ENCODE measurements around the gene CELSR1.

Gene CELSR1

DNA sequence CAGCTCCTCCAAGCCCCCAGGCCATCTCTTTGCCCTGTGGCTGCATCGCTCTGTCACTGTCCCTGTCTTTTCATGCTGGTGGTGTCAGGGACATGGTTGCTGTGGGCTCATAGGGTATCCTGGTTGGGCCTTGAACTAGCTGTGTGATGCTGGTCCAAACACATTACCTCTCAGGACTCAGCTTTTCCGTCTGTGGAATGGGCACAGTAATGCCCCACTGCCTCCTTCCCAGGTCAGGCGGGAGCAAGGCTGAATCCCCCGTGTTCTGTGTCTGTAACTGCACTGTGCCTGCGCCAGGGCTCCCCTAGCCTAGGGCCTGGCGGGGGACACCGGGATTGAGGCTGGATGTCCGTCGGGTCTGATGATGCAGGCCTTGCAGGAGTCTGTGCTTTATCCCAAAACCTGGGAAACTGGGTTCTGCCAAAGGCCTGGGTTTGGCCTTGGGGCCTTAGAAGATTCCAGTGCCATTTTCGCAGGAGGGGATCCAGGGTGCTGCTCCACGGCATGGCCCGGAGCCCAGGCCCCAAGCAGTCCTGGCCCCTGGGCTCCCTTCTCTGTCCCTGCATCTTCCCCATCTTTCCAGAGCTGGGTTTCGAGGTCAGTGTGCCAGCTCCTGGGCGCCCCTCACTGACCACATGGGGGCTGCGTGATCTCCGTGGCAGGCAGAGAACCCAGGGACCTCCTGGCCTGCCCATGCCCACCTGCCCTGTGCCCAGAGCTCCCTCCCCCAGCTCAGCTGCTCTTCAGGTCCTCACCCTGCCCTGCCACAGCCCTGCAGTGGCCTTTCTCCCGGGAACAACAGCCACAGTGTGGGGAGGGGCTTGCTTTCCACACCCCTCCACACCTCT, 32.7 kb upstream of the CELSR1 start:
- Histone ChIP-seq H3K27me3 (ENCODE audit: insufficient read depth, low read length) (peaks cover 3% of the 10 kb centered on the region), H3K4me1 (ENCODE audit: insufficient read depth, low read length) (no peaks in the 10 kb centered on the region), H3K4me3 (ENCODE audit: low read length) (no peak overlapping the region), H3K36me3 (ENCODE audit: insufficient read depth, low read length) (no peaks in the 10 kb centered on the region), H2AFZ (ENCODE audit: low read depth, low read length) (no peak overlapping the region), H3K9me3 (ENCODE audit: low read length) (peaks cover 8% of the 10 kb centered on the region)

GRCh38 chr22:46569055-46569847, 31.8 kb upstream of the CELSR1 start:
- peaks cover 2% of the 10 kb centered on the region for H3K4me1 ChIP-seq (ENCODE audit: insufficient read depth, low read length)

DNA sequence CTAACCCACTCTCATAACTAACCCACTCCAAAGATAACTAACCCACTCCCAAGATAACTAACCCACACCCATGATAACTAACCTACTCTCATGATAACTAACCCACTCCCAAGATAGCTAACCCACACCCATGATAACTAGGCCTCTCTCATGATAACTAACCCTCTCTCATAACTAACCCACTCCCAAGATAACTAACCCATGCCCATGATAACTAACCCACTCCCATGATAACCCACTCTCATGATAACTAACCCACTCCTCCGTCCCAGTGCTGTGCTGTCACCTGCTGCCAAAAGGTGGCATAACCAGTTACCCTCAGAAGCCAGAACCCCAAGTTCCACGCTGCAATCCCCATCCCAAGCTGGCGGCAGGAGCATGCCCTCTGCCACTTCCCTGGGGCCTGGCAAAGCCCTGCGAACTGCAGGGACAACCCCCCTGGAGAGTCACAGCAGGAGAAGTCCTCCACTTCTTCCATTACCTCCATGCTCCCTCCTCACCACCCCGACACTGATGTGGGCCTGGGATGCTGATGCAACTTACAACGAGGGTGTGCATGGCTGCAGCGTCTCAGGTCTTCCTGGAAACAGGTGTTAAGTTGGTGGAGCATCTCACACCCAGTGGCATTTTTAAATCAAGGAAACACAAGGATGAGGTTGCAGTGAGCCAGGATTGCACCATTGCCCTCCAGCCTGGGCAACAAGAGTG, 30.8 kb upstream of the CELSR1 start:
- Histone ChIP-seq H3K4me3 (ENCODE audit: low read length) (no peak overlapping the region), H3K36me3 (ENCODE audit: insufficient read depth, low read length) (no peaks in the 10 kb centered on the region), H3K9me3 (ENCODE audit: low read length) (peaks cover 8% of the 10 kb centered on the region), H3K4me1 (ENCODE audit: insufficient read depth, low read length) (peaks cover 11% of the 10 kb centered on the region), H2AFZ (ENCODE audit: low read depth, low read length) (no peak overlapping the region), H3K27me3 (ENCODE audit: insufficient read depth, low read length) (peaks cover 3% of the 10 kb centered on the region)

More at GRCh38 chr22:46569055-46569847, 31.8 kb upstream of the CELSR1 start:
- Histone ChIP-seq H3K36me3 (ENCODE audit: insufficient read depth, low read length) (no peaks in the 10 kb centered on the region), H2AFZ (ENCODE audit: low read depth, low read length) (no peak overlapping the region), H3K9me3 (ENCODE audit: low read length) (peaks cover 8% of the 10 kb centered on the region), H3K4me3 (ENCODE audit: low read length) (no peak overlapping the region), H3K27me3 (ENCODE audit: insufficient read depth, low read length) (peaks cover 3% of the 10 kb centered on the region)

DNA sequence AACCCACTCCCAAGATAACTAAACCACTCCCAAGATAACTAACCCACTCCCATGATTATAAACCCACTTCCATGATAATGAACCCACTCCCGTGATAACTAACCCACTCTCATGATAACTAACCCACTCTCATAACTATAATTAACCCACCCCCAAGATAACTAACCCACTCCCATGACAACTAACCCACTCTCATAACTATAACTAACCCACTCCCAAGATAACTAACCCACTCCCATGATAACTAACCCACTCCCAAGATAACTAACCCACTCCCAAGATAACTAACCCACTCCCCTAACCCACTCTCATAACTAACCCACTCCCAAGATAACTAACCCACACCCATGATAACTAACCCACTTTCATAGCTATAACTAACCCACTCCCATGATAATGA, 30.1 kb upstream of the CELSR1 start:
- peaks cover 3% of the 10 kb centered on the region for H3K27me3 ChIP-seq (ENCODE audit: insufficient read depth, low read length)
- H3K4me3 ChIP-seq (ENCODE audit: low read length): no peak overlapping the region

DNA sequence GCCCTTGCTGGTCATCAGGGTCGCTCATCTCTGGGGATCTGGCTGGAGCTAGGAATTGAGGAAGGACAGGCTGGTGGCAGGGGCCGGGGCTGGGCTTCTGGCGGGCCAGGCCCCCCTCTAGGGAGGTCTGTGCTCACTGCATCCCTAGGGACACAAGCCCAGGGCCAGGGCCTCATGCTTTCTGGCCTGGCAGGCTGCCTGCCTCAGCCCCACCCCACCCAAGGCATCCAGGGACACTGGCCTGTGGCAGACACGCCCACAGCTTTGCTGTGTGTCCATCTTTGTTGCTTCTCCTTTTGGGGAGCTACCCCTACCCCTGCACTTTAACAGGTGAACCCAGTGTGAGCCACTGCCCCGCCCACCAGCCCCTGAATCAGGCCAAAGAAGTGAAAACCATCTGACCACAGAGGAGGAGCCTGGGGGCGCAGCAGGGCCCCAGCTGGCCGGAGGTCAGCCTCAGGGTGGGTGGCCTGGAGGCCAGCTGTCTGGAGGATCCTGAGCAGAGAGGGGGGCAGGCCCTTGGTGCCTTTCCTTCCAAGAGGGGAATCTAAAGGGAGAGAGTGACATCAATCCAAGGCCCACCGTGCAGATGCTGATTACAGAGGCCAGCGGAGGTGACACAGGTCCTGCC, 26.8 kb upstream of the CELSR1 start:
- H2AFZ ChIP-seq (ENCODE audit: low read depth, low read length): peak overlapping the region; percentile 21
- no peak overlapping the region for H3K4me3 ChIP-seq (ENCODE audit: low read length)

More for the DNA sequence above, 30.1 kb upstream of the CELSR1 start:
- Histone ChIP-seq H2AFZ (ENCODE audit: low read depth, low read length) (no peak overlapping the region), H3K9me3 (ENCODE audit: low read length) (peaks cover 8% of the 10 kb centered on the region), H3K4me1 (ENCODE audit: insufficient read depth, low read length) (peaks cover 11% of the 10 kb centered on the region), H3K36me3 (ENCODE audit: insufficient read depth, low read length) (no peaks in the 10 kb centered on the region)

GRCh38 chr22:46563381-46564083, 26.1 kb upstream of the CELSR1 start:
- peak overlapping the region; percentile 21 for H2AFZ ChIP-seq (ENCODE audit: low read depth, low read length)
- no peaks in the 10 kb centered on the region for H3K27me3 ChIP-seq (ENCODE audit: insufficient read depth, low read length)
- H3K36me3 ChIP-seq (ENCODE audit: insufficient read depth, low read length): no peaks in the 10 kb centered on the region
- no peak overlapping the region for H3K4me3 ChIP-seq (ENCODE audit: low read length)
- no peaks in the 10 kb centered on the region for H3K9me3 ChIP-seq (ENCODE audit: low read length)
- H3K4me1 ChIP-seq (ENCODE audit: insufficient read depth, low read length): peaks cover 11% of the 10 kb centered on the region

More for the DNA sequence above, 26.8 kb upstream of the CELSR1 start:
- Histone ChIP-seq H3K36me3 (ENCODE audit: insufficient read depth, low read length) (no peaks in the 10 kb centered on the region), H3K4me1 (ENCODE audit: insufficient read depth, low read length) (peaks cover 11% of the 10 kb centered on the region), H3K9me3 (ENCODE audit: low read length) (no peaks in the 10 kb centered on the region), H3K27me3 (ENCODE audit: insufficient read depth, low read length) (no peaks in the 10 kb centered on the region)

GRCh38 chr22:46561435-46561905, 24.1 kb upstream of the CELSR1 start:
- Histone ChIP-seq H3K9me3 (ENCODE audit: low read length) (peaks cover 5% of the 10 kb centered on the region), H3K4me3 (ENCODE audit: low read length) (peak overlapping the region; percentile 32), H2AFZ (ENCODE audit: low read depth, low read length) (peak overlapping the region; percentile 13), H3K4me1 (ENCODE audit: insufficient read depth, low read length) (peaks cover 11% of the 10 kb centered on the region), H3K27me3 (ENCODE audit: insufficient read depth, low read length) (peaks cover 3% of the 10 kb centered on the region), H3K36me3 (ENCODE audit: insufficient read depth, low read length) (no peaks in the 10 kb centered on the region)

DNA sequence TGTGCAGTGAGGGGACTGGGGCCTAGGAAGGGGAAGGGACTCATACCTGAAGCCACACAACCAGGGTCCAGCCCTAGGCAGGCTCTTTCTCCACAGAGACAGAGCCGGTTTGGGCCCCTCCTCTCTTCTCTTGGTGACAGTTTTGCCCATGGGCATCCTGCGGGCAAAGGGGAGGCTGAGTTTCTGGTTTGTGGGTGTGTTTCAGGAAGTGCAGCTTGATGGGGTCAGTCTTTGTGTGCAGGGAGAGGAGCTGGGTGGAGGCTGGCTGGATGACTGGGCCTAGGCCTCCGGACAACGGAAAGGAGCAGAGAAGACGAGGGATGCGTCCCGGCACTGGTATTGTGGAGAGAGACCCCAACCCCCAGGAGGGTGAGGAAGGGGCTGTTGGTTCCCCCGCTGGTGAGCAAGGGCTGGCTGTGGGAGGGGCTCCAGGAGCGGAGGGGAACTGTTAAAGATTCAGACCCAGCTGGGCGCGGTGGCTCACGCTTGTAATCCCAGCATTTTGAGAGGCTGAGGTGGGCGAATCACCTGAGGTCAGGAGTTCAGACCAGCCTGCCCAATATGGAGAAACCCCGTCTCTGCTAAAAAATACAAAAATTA, 23.4 kb upstream of the CELSR1 start:
- no peak overlapping the region for H3K4me3 ChIP-seq (ENCODE audit: low read length)
- H3K27me3 ChIP-seq (ENCODE audit: insufficient read depth, low read length): peaks cover 3% of the 10 kb centered on the region
- H3K9me3 ChIP-seq (ENCODE audit: low read length): peaks cover 5% of the 10 kb centered on the region
- H3K36me3 ChIP-seq (ENCODE audit: insufficient read depth, low read length): no peaks in the 10 kb centered on the region
- H3K4me1 ChIP-seq (ENCODE audit: insufficient read depth, low read length): peaks cover 11% of the 10 kb centered on the region
- H2AFZ ChIP-seq (ENCODE audit: low read depth, low read length): peak overlapping the region; percentile 13

DNA sequence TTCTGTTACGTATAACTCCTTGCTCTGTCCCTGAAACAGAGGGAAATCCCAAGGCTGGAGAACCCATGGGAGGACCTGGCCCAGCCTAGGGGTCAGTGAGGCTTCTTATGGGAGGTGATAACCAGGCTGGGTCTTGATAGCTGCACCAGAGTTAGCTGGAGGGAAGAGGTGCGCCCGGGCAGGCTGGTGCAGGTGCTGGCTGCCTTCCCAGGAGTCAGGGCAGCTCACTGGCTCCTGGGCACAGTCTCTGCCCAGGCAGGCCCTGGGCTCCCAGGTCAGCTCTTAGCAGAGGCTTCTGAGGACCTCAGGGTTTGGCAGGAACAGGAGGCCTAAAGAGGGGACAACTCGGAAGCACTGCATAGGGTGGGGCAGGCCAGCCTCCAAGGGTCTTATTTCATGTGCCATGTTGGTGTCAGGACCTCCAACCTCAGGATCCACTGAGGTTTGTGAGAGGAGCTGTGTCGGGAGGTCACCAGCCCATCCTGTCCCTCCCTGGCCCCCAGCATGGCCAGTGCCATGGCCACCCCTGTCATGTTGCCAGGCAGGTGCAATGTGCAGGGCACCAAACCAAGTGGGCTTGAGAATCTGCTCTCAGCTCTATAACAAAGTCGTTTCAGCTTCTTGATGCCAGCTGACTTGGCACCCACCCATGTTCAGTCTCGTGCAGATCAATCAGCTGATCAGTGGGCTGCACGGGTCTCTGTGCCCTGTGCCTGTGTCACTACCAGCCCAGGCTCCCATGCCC, 20.5 kb upstream of the CELSR1 start:
- H3K9me3 ChIP-seq (ENCODE audit: low read length): peaks cover 8% of the 10 kb centered on the region
- peaks cover 3% of the 10 kb centered on the region for H3K27me3 ChIP-seq (ENCODE audit: insufficient read depth, low read length)
- H3K36me3 ChIP-seq (ENCODE audit: insufficient read depth, low read length): no peaks in the 10 kb centered on the region
- no peaks in the 10 kb centered on the region for H3K4me1 ChIP-seq (ENCODE audit: insufficient read depth, low read length)
- H3K4me3 ChIP-seq (ENCODE audit: low read length): no peak overlapping the region
- H2AFZ ChIP-seq (ENCODE audit: low read depth, low read length): no peak overlapping the region

- Histone ChIP-seq H3K9me3 (ENCODE audit: low read length) (peaks cover 9% of the 10 kb centered on the region), H3K4me1 (ENCODE audit: insufficient read depth, low read length) (no peaks in the 10 kb centered on the region), H3K36me3 (ENCODE audit: insufficient read depth, low read length) (no peaks in the 10 kb centered on the region), H3K4me3 (ENCODE audit: low read length) (no peak overlapping the region), H2AFZ (ENCODE audit: low read depth, low read length) (no peak overlapping the region), H3K27me3 (ENCODE audit: insufficient read depth, low read length) (peaks cover 3% of the 10 kb centered on the region)
Measured at GRCh38 chr22:46556775-46557174, 19.4 kb upstream of the CELSR1 start.

GRCh38 chr22:46553189-46553588, 15.8 kb upstream of the CELSR1 start:
- Histone ChIP-seq H2AFZ (ENCODE audit: low read depth, low read length) (no peak overlapping the region), H3K4me1 (ENCODE audit: insufficient read depth, low read length) (no peaks in the 10 kb centered on the region), H3K27me3 (ENCODE audit: insufficient read depth, low read length) (peaks cover 3% of the 10 kb centered on the region), H3K9me3 (ENCODE audit: low read length) (peaks cover 9% of the 10 kb centered on the region), H3K36me3 (ENCODE audit: insufficient read depth, low read length) (no peaks in the 10 kb centered on the region), H3K4me3 (ENCODE audit: low read length) (no peak overlapping the region)

All from neuron (in vitro differentiated cells).